Stimulated activated CD8-positive, alpha-beta memory T cell treated with anti-CD3 and anti-CD28 coated beads, Interleukin-12 subunit alpha, Interleukin-12 subunit beta, amount 100 ng/mL, for 24 hours (primary cell): ENCODE measurements around the gene ANGPTL2.

ENCODE experiments used
- DNase-seq: peaks from one replicate; pipeline ENCODE4 v3.0.0-alpha.2; 2020; ENCODE audit errors: extremely low read depth

The ANGPTL2 gene

DNA sequence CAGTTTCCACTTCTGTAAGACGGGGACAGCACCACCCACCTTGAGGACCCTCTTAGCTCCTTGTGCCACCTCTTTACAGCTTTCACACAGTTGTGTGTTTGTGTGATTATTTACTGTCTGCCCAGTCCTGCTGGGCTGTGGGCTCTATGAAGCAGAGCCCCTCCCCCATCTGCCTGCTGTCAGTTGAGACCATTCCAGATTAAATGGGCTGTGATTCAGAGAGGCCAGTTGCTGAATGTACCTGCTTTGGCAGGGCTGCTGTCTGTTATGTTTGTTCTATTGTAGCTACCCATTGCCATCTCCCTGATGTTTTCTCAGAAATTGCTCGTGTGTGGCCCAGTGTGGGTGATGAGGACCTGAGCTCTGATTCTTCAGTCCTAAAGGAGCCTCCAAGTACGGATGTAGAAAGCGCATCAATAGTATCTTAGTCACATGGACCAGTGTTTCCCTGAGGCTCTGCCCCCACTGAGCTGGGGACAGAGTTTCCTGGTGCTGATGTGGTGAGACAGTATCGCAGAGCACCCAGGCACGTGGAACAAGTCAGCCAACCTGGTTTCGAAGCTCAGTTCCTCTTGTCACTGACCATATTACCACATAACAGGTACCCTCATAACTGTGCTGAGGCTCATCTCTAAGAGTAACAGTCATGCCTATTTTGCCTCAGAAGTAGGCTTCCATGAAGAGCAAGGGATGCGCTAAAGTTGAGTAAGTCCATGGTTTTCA lies 3.7 kb downstream of the ANGPTL2 start:
- no peak for DNase-seq

DNA sequence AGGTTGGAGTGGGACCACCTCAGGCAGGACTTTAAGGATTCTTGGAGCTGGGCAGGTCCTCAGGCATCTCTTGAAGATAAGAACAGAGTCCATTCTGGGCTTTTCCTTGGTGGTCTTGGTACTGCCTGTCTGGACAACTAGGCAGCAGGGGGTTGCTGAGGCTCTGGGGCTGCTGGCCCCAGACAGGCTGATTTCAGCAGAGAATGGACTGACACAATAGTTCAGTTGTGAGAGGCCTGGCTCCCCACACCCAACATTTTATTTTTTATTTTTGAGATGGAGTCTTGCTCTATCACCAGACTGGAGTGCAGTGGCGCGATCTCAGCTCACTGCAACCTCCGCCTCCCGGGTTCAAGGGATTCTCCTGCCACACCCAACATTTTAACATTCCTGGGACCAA lies 4.6 kb downstream of the ANGPTL2 start:
- no peak for DNase-seq

DNA sequence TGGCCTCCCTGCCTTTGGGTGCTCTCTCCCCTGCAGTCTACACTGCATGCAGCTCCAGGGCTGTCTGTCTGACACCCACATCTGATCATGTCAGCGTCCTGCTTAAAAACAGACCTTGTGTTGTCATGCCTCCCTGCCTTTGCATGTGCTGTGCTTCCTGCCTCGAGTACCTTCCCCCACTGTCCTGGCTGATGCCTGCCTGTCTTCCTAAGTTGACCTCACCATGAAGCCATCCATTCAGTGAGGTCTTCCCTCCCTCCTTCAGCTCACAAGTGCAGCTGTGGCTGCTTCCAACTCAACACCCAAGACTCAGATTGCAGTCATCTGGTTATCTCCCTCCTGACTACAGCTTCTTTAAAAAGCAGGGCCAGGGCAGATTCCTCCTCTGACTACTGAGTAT lies 5.5 kb downstream of the ANGPTL2 start:
- no peak for DNase-seq

DNA sequence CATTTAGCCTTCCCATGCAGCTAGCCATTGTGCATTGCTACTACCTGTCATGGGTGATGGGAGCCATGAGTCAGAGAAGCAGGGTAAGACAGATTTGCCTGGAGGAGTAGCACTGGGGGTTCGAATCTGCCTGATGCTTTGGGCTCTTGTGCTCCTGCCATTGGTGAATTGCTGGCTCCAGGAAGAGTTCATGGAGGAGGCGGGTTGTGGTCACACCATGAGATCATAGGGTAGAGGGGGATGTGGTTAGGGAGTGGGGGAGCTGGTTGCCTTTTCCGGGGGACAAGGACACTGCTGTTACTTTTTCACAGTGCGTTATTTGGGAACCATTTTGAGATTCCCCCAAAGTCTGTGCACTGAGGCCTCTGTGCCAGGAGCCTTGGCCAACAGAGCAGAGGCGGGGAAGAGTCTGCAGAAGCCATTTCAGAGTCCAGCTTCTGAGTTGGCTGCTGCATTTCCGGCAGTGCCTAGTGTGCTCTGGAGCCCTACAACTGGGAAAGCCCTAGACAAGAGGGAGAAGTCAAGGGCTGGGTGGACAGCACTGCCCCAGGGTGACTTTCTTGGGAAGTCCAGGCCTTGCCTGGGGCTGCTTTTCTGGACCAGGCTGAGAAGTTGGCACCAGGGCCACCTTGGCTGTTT lies 6.2 kb downstream of the ANGPTL2 start:
- DNase-seq: no peak

DNA sequence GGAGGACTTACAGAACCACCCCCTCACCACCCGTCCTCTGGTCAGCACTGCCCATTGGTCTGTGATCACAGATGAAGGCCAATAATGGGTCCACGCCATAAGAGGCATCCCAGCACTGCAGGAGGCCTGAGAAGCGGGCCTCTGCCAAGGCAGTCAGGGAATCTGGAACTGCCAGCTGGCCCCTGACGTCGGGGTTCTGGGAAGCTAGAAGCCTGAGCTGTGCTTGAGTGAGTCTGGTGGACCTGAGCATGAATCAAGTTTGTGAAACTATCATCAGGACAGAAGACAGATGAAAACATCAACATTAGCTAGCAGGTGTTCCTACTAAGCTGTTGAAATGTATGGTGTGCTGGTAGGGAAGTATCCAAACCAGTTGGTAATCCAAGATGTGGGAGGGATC lies 7.8 kb downstream of the ANGPTL2 start:
- DNase-seq: no peak

DNA sequence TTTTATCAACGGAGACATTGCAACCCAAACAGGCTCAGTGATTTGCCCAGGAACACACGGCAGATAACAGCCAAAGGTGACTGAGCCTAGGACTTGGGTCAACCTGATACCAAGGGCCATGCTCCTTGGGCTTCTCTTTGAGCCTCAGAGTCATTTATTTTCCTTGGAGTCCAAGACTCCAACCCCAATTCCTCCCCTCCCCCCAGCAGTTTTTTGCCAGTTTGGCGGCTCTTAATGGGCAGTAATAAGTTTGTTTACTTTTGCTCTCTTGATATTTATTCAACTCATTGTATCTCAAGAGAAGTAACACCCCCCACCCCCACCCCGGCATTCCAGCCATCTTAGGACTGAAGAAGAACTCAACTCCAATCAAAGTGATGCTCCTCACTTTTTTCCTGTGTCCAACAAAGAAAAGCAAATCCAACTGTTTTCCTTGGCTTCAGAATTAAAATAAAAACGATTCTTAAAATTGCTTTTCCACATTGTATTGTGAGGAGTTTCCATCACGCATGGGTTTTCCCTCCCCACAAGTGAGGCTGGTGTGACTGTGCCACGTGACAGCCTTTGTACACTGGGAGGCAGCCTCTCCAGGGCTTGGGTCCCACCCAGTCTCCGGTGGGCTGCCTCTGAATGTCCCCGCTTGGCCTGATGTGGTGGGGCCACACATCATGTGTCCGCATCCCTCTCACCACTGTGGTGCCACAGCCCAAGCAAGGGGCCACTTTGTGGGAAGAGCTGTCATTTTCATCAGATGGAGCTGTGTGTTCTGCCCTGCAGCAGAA lies 9.1 kb downstream of the ANGPTL2 start:
- no peak for DNase-seq

DNA sequence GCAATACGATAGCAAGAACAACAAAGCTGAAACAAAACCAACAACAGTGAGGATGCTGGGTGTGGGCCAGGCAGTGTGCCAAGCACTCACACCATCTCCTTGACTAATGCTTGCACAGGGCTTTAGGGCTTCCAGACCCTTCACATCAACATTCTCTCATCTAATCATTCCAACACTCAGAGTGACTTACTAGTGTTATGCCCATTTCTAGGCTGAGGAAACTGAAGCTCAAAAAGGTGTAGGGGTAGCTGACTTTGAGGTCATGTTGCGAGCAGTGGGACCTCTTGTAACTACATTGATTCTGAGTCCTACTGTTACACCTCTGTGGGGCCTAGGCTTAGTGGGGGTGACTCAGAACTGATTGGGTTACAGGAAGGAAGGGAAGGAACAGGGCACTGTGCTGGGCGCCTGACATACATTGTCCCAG lies 9.7 kb downstream of the ANGPTL2 start:
- no peak for DNase-seq

DNA sequence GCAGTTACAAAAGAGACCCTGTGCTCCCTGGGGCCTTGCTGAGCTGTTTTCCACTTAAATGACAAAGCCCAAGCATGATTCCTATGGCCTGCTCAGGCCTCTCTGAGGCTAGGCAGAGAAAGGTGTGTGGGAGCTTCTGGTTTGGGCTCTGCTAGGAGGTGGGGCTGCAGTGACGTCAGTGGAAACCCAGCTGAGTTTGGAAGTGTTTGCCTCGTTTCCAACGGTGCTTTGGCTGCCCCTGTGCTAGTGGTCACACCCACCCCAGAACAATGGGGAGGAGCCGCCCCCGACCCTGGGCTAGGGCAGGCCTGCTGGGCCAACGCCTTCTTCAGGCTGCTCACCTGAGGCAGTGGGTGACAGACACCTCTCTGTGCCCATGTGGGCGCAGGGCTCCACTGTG lies 10.4 kb downstream of the ANGPTL2 start:
- DNase-seq: no peak

DNA sequence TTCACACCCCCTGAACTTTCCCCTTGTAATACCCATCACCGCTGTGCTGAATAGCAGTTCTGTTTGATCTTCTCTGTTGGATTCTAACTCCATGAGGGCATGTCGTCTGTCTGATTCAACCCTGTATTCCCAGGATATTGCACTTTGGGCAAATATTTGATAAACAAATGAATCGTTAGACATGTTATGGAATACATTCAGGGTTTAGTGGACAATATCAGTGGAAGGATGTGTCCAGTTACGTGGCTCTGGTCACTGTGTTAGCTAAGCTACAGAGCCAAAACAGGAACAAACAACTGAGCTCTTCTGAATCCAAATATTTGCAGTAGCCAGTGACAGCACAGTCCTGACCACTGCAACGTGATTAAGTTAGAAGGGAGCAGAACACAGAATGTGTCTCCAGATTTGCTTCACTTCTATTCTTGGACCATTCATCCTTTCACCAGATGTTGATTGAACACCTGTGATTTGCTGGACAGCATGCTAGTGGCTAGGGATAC lies 13.2 kb downstream of the ANGPTL2 start:
- no peak for DNase-seq

DNA sequence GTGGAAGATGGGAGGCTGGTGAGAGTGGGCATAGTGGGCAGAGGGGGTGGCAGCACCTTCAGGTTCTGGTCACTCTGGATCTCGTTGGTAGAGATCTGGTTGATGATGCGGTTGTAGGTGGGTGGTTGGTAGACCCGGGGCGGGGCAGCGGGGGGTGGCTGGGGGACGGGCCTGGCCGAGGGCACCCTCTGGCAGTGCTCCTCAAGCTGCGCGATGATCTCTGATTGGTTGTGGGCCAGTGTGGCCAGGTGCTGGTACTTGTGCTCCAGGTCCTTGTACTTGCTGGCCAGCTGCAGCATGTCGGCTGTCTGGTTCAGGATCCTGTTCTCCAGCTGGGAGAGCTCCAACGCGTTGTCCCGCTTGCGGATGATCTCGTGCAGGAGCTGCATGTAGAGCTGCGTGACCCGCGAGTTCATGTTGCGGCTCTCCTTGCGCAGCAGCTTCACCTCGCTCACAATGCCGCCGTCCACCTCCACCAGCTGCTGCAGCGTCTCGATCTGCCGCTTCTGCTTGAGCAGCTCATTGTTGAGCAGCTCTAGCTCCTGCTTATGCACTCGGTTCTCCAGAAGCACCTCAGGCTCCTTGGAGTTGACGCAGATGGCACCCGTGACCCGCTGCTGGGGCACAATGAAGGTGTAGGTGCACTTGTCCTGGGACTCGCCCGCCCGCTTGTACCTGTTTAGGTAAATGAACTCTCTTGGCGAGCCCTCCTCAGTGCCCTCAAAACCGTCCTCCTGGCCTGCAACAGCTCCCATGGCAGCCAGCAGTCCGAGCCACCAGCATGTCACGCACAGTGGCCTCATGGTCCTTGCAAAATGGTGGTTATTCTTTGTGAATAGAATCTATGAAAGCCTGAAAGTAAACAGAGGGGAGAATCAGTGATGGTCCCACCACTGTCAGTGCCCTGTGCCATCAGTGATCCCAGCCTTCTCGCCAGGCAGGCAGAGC lies 14.2 kb downstream of the ANGPTL2 start:
- no peak for DNase-seq

DNA sequence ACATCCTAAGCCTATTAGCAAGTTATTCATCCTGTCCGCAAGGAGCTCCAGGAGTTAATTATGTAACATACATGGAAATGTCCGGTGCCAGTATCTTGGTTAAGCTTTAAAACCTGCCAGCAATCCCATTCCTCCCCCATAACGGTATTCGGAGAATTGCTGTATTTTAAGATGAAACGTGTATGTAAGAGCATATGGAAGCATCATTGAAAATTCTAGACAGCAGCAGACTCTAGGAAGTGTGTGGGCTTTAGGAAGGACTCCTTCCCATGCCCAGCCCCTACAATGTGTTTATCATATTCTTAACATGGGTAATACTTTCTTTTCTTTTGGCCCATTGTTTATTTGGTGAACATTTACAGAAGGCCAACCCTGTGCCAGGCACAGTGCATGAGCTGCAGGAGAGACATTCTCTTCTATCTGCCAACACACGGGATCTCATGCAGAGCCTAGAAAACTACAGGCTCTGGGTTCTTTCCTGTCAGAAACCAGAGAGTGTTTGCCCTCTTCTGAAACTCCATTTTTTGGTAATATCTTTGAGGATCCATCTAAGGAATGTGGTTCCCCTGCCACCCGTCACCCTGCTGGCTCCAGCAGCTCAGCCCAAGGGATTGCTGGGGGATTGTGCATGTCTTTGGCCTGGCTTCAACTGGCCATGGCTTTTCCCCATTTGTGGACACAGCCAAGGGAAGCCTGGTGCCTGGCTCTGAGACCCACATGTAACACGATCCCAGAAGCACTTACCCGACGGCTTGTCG lies 15.1 kb downstream of the ANGPTL2 start:
- no peak for DNase-seq

DNA sequence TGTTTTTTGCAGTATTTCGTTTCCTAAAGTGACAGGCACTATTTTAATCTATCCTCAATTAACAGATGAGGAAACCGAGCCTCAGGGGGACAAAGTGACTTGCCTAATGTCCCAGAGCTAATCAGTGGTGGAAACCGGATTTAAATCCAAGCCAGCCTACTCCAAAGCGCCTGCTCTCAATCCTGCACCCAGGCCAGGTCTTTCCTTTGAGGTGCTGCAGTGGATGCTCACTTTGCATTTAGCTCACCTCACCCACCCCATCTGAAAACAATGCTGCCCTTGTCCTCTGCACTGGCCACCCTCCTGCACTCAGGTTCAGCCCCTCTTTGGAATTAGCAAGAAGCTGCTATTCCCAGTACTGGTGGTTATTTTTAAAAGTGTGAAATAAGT lies 16.0 kb downstream of the ANGPTL2 start:
- no peak for DNase-seq

DNA sequence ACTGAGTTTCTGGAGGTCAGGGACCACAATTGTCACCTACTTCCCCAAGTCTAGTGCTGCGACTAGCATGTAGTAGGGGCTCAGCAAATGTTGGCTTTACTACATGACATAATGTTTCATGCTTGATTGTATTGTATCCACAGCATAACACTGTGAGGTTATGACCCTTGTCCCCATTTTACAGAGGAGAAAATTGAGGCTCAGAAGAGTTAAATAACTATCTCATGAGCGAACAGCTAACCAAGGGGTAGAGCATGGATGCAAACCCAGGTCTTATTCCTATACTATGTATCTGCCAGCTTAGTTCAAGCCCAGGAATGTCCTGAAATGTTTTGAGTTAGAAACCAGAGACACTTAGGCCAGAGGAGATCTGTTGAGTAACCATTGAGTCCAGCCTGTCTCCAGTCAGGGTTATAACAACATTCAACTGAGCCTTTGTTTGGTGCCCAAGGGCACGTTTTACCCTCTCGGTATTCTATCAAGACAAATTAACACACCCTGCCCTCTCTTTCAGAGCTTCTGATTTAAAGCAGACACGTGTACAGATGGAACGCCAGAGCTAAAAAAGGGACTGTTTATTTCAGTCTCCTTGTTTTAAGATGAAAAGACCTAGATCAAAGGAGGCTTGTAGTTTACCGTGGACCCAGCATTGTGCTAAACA lies 16.5 kb downstream of the ANGPTL2 start:
- no peak for DNase-seq

DNA sequence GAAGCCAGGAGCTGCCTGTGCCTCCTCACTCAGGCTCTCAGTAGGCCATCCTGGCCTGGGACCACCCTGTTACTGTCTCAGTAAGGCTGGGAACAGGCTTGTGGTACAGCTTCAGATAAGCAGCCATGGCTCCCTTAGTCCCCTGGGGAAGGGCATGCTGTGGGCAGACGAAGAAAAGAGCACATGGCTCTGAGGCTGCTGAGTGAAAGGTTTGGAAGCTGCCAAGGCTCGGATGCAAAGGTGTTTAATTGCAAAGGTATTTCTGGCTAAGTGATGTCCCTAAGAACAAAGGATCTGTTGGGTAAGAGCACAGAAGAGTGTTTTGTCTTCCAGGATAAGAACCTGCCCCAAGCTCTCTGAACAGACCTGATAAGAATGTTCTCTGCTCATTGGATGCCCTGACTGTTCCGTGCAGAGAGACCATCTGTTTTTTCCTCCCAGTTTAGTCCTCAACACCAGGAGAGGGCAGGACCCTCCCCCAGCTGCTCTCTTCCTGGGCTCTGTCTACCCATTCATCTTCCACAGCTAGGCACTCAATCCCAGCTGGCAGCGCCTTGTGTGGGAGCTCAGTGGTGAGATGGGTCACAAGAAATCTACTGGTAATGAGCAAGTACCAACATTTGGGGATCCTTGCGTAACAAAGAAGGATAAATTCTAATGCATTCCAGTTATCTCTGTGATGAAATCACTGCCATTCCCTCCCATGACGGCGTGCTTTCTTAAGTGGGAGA lies 17.7 kb downstream of the ANGPTL2 start:
- no peak for DNase-seq

DNA sequence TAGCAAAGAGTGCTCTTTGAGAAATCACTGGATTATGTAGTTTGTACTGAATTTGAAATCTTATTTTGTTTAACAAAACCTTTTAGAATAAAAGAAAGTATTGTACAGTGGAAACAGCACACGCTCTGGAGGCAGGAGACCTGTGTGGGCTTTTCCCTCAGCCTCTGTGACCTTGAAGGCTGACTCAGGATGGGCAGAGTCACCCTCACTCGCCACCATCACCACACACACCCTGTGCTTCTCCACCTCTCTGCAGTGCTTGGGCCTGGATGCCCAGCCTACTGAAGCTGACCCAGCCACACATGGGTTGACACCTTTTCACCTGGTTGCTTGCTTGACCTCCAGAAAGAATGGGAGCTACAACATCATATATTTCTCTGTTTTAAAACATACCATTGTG lies 19.6 kb downstream of the ANGPTL2 start:
- no peak for DNase-seq

DNA sequence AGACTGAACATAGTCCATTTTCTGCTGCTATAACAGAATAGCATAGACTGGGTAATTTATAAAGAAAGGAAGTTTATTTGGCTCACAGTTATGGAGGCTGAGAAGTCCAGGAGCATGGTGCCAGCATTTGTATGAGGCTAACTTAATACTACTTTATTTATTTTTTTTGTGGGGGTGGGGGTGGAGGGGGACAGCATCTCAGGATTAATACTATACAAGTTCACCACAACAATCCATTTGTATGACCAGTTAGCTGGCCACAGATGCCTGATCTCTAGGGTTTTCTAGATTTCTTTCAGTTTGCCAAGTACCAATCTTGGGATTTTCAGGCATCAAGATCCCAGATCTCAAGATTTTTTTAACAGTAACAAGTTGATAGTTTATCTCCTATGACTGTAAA lies 20.3 kb downstream of the ANGPTL2 start:
- no peak for DNase-seq

DNA sequence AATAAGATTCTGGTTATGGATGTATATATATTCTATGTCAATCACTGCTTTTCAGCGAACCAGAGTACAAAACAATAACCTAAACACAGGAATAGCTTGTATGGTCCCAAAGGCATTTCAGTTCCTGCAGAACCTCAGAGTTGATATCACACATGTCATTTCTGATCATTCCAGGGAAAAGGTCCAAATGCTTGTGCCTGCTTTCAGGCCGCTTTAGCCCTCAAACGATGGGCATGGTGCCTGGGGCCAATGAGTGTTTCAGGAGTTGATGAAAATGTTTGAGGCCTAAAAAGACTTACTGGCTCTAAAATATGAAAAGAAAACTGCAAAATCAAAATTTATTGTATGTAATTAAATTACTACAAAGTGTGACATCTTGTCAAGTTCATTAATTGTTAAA lies 22.8 kb downstream of the ANGPTL2 start:
- no peak for DNase-seq

DNA sequence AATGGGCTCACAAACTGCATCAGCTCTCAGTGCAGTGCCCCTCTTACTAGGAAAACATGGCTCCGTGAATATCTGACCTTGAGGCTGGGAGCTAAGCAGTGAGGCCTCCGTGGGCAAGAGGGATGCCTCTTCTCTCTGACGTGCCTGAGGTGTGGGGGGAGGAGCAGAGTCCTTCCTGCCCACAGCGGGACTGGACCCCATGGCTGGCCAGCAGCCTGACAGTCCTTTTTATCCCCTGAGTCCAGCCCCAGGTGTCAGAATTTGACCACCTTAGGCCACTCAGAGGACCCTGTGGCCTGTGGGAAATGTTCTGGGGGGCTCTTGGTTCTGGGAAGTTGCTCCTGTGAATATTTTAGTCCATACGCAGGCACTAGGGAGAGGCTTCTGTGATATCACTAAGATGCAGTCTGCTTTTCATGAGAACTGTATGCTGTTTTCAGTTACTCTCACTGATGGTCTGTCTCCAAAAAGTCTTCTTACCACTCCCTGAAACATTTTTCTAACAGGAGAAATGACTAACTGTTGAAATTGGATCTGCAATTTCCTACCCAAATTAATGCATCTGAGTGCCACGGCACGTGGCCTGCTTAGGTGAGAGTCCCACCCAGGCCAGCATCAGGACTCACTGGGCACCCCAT lies 23.4 kb downstream of the ANGPTL2 start:
- no peak for DNase-seq

DNA sequence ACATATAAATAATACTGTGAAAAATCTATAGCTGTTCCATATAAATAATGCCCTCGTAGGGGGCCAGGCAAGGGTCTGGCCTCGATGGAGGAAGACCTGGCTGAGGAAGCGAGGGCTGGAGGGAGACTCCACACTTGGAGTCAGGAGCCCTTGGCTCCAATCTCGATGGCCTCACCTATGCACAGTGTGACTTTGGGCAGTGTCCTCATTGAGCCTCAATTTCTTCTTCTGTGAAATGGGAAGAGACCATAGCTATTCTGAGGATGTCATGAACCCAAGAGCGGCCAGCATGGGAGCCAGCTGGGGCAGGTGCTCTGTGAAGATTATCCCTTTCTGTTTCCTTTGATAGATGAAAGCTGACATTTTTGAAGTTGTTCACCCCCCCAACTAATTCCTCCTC lies 24.8 kb downstream of the ANGPTL2 start:
- DNase-seq: no peak
